Esophagus (tissue), 2 donors: Measurements from ENCODE around the gene CDC42EP2. TPM values are rescaled to one million over a fixed set of nuclear protein-coding genes. Genes with fewer than 3 reads are reported as not detected.
"Not testable (repeated sequence)": the region's sequence is repeated elsewhere in the genome, so short reads cannot be mapped to it uniquely, and the experiment has no call there.

Source experiments
- H3K27ac ChIP-seq, 2 donors: one replicate each; pipeline ENCODE4 v1.5.1; 2013; ENCODE audit warnings: low read depth in 2 of 2, mild to moderate bottlenecking in 2 of 2, inconsistent platforms in 1 of 2, low read length in 1 of 2, moderate library complexity in 1 of 2
- H3K27me3 ChIP-seq, 2 donors: one replicate each; pipeline ENCODE4 v1.6.1; 2013; ENCODE audit warnings: low read length in 2 of 2, control low read depth in 1 of 2, mild to moderate bottlenecking in 1 of 2; ENCODE audit not compliant: insufficient read depth in 2 of 2, control insufficient read depth in 1 of 2
- H3K36me3 ChIP-seq, 2 donors: one replicate each; pipeline ENCODE4 v1.6.1; 2013; ENCODE audit warnings: low read length in 1 of 2; ENCODE audit not compliant: control insufficient read depth in 2 of 2, insufficient read depth in 2 of 2
- H3K4me1 ChIP-seq, 2 donors: one replicate each; pipeline ENCODE4 v1.6.1; 2013; ENCODE audit warnings: low read length in 1 of 2; ENCODE audit not compliant: control insufficient read depth in 2 of 2, insufficient read depth in 2 of 2
- H3K4me3 ChIP-seq, 2 donors: one replicate each; pipeline ENCODE4 v1.5.1; 2013; ENCODE audit warnings: low read length in 2 of 2, mild to moderate bottlenecking in 2 of 2, low read depth in 1 of 2, moderate library complexity in 1 of 2
- H3K9me3 ChIP-seq, 2 donors: one replicate each; pipeline ENCODE4 v1.6.1; 2013; ENCODE audit warnings: mild to moderate bottlenecking in 2 of 2, low read depth in 1 of 2, low read length in 1 of 2, moderate library complexity in 1 of 2; ENCODE audit not compliant: control insufficient read depth in 2 of 2, insufficient read depth in 1 of 2
- WGBS, 2 donors: extraction: QIAGEN DNeasy Blood & Tissue Kit; methylation state at CpG; one replicate each; pipeline ENCODE4 v1.1.7; 2013; 5-methylcytosine and 5-hydroxymethylcytosine counted together
- polyA plus RNA-seq, 2 donors: library from polyadenylated mRNA; stranded (reverse); fragments of 200-250 nt; gene quantifications; one replicate each; pipeline ENCODE4 v1.2.3, GENCODE V29; 2013
- donor health status: healthy with polysubstance abuse.
- donor health status: Bipolar disorder and iron deficiency.

CDC42EP2 gene
- polyA plus RNA-seq, 2 donors = 4.4 to 4.7 TPM

DNA sequence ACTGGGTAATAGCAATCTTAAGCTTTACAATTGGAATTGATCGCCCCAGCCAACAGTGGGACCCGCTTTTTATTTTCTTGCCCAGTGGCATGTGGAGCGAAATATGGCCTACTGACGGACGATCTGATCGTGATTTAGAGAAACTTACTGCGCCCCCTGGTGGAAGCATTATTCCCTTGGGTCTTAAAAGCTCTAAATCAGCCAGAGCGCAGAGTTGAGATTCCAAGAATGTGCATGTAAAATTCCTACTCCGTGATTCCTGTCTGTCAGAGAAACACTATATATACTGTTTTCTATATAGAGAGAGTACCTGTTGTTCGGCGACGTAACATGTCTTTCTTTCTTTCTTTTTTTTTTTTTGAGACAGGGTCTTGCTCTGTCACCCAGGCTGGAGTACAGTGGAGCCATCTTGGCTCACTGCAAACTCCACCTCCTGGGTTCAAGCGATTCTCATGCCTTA, 15.3 kb downstream of the CDC42EP2 start:
- H3K9me3 ChIP-seq = no peaks in the 10 kb centered on the region
- no peaks in the 10 kb centered on the region for H3K4me1 ChIP-seq
- no peaks in the 10 kb centered on the region for H3K27me3 ChIP-seq
- no peaks in the 10 kb centered on the region for H3K36me3 ChIP-seq
- H3K4me3 ChIP-seq = no peak overlapping the region
- H3K27ac ChIP-seq = no peak overlapping the region
- WGBS, 2 donors = 7 to 10% methylated on average over 13 of the region's 13 CpGs

- Histone ChIP-seq H3K27ac (no peak overlapping the region), H3K4me3 (no peak overlapping the region), H3K36me3 (no peaks in the 10 kb centered on the region), H3K27me3 (no peaks in the 10 kb centered on the region), H3K9me3 (no peaks in the 10 kb centered on the region), H3K4me1 (no peaks in the 10 kb centered on the region)
- WGBS, 2 donors = 46 to 69% methylated on average over 7 of the region's 7 CpGs
Observed at GRCh38 chr11:65330544-65330943, 15.9 kb downstream of the CDC42EP2 start.

DNA sequence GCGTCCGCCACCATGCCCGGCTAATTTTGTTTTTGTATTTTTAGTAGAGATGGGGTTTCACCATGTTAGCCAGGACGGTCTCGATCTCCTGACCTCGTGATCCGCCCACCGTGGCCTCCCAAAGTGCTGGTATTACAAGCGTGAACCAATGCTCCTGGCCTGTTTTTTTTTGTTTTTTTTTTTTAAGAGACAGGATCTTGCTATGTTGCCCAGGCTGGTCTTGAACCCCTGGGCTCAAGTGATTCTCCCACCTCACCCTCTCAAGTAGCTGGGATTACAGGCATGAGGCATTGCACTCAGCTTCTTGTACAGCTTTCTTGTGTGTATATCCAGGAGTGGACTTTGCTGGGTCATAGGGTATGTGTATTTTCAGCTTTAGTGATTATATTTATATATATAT, 17.9 kb downstream of the CDC42EP2 start:
- not testable (repeated sequence) for H3K9me3 ChIP-seq, H3K4me1 ChIP-seq, H3K36me3 ChIP-seq, H3K27me3 ChIP-seq, H3K4me3 ChIP-seq, H3K27ac ChIP-seq
- 92 to 93% methylated on average over 9 of the region's 9 CpGs for WGBS, 2 donors

- no peaks in the 10 kb centered on the region for H3K4me1 ChIP-seq
- H3K36me3 ChIP-seq = peaks cover 2 to 5% of the 10 kb centered on the region in 2 donors
- no peaks in the 10 kb centered on the region for H3K27me3 ChIP-seq
- H3K9me3 ChIP-seq = no peaks in the 10 kb centered on the region
- peak overlapping the region; percentile 69 to 83 for H3K4me3 ChIP-seq
- H3K27ac ChIP-seq = no peak overlapping the region
- WGBS, 2 donors = 17% methylated on average over 5 of the region's 5 CpGs
Observed at GRCh38 chr11:65334696-65335295, 20.1 kb downstream of the CDC42EP2 start.

DNA sequence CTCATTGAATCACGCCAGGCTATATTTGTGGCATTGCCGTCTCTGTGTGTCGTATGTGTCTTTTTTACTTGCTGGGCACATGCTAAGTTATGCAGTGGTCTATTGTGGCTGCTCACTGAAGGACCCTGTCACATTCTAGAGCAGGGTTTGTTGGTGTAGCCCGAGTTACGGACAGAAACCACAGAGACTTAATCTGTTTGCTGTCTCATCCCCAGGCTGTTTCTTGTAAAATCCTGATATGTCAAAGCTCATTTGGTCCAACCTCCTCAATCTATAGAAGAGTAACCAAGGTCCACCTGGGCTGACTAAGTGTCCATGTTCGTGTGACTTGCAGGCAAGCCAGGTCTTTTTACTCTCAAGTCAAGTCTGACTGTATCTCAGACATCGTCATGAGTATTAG, 24.0 kb downstream of the CDC42EP2 start:
- Histone ChIP-seq H3K27ac (no peak overlapping the region), H3K27me3 (no peaks in the 10 kb centered on the region), H3K36me3 (peaks cover 25 to 33% of the 10 kb centered on the region in 2 donors), H3K4me1 (no peaks in the 10 kb centered on the region), H3K9me3 (no peaks in the 10 kb centered on the region), H3K4me3 (no peak overlapping the region)
- 88% methylated on average over 7 of the region's 7 CpGs for WGBS, 2 donors

- Histone ChIP-seq H3K4me1 (no peaks in the 10 kb centered on the region), H3K27me3 (no peaks in the 10 kb centered on the region), H3K36me3 (peaks cover 38 to 39% of the 10 kb centered on the region in 2 donors), H3K4me3 (no peak overlapping the region), H3K9me3 (no peaks in the 10 kb centered on the region), H3K27ac (no peak overlapping the region)
- WGBS, 2 donors = 93 to 94% methylated on average over 11 of the region's 11 CpGs
Observed at GRCh38 chr11:65340226-65340625, 25.6 kb downstream of the CDC42EP2 start.

GRCh38 chr11:65341856-65342255, 27.2 kb downstream of the CDC42EP2 start:
- no peaks in the 10 kb centered on the region for H3K27me3 ChIP-seq
- WGBS, 2 donors = 90 to 94% methylated on average over 3 of the region's 3 CpGs
- H3K4me1 ChIP-seq = no peaks in the 10 kb centered on the region
- no peaks in the 10 kb centered on the region for H3K9me3 ChIP-seq
- H3K36me3 ChIP-seq = peaks cover 48 to 51% of the 10 kb centered on the region in 2 donors
- H3K4me3 ChIP-seq = no peak overlapping the region
- no peak overlapping the region for H3K27ac ChIP-seq

DNA sequence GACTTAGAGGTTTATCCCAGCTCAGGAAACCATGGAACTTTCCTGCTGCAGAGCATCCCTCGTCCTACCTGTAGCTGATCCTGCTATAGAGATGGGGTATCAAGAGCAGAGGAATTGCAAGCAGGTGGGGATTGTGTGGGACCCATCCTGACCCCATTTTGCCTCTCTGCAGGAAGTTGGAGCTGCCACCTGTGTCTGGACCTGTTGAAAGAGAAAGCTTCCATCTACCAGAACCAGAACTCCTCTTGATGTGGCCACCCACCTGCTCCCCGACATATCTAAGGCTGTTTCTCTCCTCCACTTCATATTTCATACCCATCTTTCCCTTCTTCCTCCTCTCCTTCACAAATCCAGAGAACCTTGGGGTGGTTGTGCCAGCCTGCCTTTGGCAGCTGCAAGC, 36.8 kb downstream of the CDC42EP2 start:
- no peak overlapping the region for H3K27ac ChIP-seq
- H3K36me3 ChIP-seq = peaks cover 16 to 23% of the 10 kb centered on the region in 2 donors
- no peak overlapping the region for H3K4me3 ChIP-seq
- no peaks in the 10 kb centered on the region for H3K27me3 ChIP-seq
- H3K9me3 ChIP-seq = no peaks in the 10 kb centered on the region
- 77 to 89% methylated on average over 2 of the region's 2 CpGs for WGBS, 2 donors
- peaks cover 9 to 12% of the 10 kb centered on the region in 2 donors for H3K4me1 ChIP-seq

DNA sequence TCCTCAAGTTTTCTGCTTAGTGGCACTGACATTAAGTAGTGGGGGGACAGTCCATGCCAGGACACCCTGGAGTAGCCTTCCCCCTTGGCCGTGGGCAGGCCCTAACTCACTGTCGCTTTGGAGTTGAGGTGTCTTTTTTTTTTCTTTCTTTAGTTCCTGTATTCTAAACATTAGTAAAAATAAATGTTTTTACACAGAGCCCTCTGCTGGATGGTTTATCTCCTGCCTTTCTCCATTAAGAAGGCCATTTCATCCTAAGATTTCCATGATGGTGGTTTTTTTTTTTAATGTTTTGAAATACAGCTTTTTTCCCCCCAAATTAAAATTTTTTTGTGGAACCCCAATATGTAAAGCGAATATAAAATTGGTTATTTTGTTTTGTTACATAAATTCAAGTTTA, 38.1 kb downstream of the CDC42EP2 start:
- H3K36me3 ChIP-seq = peaks cover 13 to 22% of the 10 kb centered on the region in 2 donors
- no peaks in the 10 kb centered on the region for H3K27me3 ChIP-seq
- H3K9me3 ChIP-seq = no peaks in the 10 kb centered on the region
- WGBS, 2 donors = 72 to 89% methylated on average over 3 of the region's 3 CpGs
- no peak overlapping the region for H3K27ac ChIP-seq
- peaks cover 9 to 12% of the 10 kb centered on the region in 2 donors for H3K4me1 ChIP-seq
- no peak overlapping the region for H3K4me3 ChIP-seq

DNA sequence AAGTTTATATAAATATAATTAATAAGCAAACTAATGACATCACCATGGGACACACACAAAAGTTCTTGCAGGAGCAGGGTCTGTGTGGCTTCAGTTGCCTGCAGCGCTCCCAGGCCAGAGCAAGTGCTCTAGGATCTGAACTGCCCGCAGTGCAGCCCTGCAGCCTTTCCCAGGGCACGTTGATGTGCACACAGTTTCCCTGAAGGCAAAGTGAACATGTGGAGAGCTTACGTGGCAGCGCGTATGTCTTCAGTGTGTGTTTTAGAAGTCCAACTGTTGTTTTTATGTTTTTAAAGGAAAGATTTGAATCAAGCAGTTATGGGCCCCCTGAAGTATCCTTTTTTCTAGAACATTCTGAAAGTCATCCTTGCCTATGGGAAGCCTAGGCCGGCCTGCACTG, 38.7 kb downstream of the CDC42EP2 start:
- peaks cover 9 to 12% of the 10 kb centered on the region in 2 donors for H3K4me1 ChIP-seq
- peaks cover 13 to 17% of the 10 kb centered on the region in 2 donors for H3K36me3 ChIP-seq
- H3K27me3 ChIP-seq = no peaks in the 10 kb centered on the region
- H3K27ac ChIP-seq = no peak overlapping the region
- 84 to 86% methylated on average over 7 of the region's 7 CpGs for WGBS, 2 donors
- no peaks in the 10 kb centered on the region for H3K9me3 ChIP-seq
- H3K4me3 ChIP-seq = no peak overlapping the region
